ENCODE measurements around the gene GPM6B.

Gene GPM6B, protein sequence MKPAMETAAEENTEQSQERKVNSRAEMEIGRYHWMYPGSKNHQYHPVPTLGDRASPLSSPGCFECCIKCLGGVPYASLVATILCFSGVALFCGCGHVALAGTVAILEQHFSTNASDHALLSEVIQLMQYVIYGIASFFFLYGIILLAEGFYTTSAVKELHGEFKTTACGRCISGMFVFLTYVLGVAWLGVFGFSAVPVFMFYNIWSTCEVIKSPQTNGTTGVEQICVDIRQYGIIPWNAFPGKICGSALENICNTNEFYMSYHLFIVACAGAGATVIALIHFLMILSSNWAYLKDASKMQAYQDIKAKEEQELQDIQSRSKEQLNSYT

DNA sequence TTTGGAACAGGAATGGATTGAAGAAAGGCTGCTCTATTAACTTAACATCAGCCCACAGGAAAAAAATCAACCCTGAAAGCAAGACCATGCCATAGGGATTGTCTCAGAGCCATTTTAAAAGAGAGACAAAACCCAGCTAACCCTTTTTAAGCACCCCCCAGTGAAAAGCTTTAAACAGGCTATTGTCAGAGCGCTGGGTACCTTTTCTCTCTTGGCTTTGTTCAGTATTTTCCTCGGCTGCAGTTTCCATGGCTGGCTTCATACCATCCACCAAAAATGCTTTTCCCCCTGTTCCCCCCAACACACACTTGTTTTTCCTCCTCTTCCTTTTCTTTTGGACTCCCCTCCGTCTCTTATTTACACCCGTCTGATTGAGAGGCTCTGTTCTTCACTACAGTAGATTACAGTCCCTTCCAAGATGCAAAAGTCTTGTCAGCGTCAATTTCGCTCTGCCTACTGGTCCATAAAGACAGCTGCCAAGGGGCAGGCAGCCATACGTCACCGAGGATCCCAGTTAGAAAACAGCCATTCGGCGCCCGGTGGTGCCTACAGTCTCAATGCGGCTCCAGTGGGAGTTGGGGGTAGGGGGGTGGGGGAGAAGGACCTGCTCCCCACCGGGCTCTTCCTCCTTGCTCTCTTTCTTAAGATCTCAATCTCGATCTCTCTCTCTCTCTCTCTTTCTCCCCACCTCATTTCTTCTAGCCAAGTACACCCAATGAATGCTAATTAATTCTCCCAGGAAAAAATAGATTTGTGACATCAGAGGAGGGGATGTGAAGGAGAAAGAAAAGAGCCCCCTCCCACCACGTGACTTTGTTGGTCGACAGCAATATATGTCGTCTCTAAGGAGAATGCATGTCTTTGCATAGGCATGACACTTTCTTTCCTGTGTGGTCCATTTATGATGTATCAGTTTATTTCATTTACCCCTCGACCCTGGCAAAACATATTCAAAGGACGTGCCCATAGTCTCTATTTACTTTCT, at the start of gene GPM6B:
GPM6B (minus strand) TSS at position 451 of the 985 bp plus-strand sequence; CDS start at position 262, 189 bp downstream.
- no peak for DNase-seq (ENCODE audit: low read depth in 1 of 2, low spot score in 1 of 2)

DNA sequence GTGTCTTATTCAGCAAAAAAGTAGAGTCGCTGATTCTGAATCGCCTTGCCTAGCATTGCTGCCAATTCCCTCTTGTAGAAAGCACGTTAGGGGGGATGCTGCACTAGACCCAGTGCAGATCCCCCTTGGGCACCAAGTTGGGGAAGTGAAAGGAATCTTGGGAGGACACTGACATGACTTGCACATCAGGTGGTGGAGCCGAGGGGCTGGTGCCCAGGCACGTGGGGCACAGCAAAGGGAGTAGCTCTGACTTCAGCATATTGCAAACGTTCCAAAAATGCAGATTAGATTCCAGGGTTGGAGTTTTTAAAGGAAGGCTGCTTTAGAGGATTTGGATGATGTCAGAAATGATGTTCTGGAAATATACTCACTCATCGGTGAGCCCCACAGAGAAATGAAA, 47.4 kb upstream of the GPM6B start:
- DNase-seq (ENCODE audit: low read depth in 1 of 2, low spot score in 1 of 2) = no peak

DNA sequence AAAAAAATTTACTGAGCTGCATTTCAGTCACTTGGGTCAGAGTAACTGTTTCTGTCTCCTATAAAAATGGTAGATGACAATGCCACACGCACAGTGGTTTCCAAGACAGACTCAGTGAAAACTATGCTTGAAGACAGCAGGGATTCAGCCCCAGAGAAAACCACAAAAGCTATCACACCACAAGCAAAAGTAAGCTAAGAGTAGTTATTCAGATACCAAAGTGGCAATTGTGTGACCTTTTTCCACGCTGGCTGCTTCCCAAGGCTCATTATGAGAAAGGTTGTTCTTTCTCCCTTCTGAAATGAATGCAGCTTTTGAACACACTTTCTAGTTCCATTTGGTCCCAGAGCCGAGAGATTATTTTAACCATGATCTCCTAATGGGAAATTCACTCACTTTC, 46.4 kb upstream of the GPM6B start:
- DNase-seq (ENCODE audit: low read depth in 1 of 2, low spot score in 1 of 2) = no peak

DNA sequence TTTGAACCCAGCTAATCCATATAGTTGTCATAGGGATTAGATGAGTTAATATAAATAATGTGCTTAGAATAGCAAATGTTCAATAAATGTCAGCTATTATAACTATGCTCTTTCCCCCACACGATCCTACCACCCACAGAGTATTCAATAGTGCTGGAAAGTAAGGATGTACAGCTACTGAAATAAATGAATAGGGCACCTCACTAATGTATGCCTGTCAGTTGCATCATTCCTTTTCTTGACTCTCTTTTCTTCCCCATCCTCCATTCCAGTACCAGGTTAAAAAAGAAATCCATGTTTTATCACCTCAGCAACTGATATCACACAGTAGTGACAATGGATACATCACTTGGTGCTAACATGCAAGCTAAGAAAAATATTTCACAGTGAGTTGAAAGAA, 42.8 kb upstream of the GPM6B start:
- DNase-seq (ENCODE audit: low read depth in 1 of 2, low spot score in 1 of 2) = no peak

DNA sequence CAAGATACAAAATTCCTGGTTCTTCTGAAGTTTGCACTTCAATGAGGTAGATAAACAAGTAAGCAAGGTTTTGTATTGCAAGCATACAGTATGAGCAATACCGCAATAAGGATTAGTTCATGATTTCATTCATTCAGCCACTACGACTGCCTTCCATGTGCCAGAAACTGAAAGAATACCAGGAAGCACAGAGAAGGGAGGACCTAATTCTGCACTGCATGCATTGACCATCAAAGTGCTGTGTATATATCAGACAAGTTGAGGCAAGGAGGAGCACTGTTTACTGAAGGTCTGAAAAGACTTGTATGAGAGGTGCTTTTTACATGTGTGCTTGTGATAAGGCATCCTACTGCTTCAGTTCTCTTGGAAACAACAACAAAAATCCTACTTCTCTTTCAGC, 40.9 kb upstream of the GPM6B start:
- DNase-seq (ENCODE audit: low read depth in 1 of 2, low spot score in 1 of 2) = no peak

DNA sequence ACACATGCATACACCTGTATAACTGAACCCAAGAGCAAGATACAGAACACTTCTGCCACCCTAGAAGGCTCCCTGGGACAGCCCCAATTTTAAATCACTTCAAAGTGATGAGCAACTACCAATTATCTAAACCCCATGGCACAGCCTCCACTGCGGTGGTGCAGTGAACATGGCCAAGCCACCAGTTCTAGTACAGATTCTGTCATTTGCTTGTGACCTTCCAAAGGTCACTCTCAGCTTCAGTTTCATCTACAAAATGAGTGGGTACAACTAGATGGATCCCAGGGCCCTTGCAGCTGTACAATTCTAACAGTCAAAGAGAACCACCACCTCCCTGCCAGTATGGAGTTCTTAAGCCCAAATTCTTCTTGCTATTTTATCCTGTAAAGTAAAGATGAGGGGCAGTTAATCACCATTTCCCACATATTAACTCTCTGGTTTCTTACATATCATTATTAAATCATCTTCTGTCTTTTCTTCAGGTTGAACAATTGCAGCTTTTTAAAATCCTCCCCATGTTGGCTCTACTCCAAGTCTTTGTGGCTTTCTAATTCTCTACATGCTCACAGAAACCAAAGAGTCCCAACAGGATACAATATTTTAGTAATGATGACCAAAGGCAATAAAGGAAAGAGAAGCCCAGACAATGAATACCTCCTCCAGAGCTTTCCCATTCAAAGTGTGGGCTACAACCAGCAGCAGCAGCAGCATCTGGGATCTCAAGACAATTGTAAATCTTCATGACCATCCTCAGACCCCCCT, 39.0 kb upstream of the GPM6B start:
- DNase-seq (ENCODE audit: low read depth in 1 of 2, low spot score in 1 of 2) = no peak

DNA sequence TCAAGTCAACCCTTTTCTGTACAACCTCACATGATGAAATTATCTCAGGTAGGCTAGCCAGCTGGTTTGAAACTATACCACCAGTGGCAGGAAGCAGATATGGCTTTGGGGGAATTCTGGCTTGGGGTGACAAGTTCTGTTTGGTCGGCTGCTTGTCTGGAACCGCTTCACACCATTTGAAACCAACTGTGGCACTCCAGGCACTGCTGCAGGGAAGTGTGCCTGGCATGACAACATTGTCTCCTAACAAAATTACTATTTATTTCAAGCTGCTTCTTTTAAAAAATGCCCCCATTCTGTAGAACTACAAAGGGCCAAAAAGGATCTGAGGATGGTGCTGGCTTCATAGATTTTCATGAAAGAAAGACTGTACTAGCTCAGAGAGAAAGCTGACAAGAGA, 37.1 kb upstream of the GPM6B start:
- DNase-seq (ENCODE audit: low read depth in 1 of 2, low spot score in 1 of 2) = no peak

DNA sequence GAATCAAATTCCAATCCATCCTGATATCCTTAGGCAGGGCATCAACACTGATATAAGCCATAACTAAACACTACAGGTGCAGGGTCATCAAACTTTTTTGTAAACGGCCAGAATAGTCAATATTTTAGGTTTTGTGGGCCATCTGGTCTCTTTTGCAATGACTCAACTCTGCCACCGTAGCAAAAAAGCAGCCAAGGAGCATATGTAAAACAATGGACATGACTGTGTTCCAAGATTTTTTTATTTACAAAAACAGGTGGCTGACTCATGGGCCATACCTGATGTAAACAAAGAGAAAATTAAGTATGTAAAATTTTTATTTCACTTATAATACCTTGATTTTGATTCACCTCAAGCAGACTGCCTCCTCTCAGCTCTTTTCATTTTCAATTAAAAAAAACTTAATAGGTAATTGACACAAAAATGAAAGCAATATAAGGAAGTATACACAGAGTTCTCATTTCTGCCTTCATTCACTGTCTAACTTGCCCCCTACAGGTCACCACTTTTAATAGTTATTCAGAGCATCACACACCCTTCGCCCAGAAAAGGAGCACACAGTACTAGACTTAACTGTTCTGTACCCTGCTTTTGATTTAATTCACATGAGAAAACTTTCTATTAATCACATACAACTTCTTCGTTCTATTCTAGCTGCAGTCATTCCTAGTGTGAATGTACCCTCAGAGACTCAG, 35.3 kb upstream of the GPM6B start:
- no peak for DNase-seq (ENCODE audit: low read depth in 1 of 2, low spot score in 1 of 2)

DNA sequence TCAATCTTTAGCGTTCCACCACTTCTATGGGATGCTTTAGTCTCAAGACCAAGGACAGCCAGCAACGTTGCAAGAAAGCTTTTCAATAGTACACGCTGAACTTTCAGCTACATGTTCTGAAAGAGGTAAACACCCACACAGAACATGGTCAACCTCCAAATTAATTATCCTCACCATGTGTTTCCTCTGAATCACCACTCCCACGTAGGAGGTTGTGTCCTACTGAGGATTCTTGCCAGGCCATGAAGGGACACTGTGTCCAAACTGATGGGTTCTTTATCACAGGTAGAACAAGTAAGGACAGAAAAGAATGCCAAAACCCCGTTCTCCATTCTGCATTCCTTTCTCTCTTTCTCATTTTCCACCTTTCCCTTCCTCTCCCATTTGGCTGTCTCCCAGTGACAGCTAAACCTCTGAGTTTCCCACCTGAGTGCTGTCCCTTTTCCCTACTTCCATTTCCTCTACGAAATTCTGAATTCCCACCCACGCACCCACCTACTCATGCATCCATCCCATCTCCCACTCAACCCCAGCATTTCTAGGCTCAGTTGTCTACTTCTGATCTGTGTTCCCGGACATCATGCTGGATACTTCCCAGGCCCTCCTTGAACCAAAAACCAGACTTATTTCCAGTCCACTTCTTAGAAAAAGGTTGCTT, 29.0 kb upstream of the GPM6B start:
- no peak for DNase-seq (ENCODE audit: low read depth in 1 of 2, low spot score in 1 of 2)

DNA sequence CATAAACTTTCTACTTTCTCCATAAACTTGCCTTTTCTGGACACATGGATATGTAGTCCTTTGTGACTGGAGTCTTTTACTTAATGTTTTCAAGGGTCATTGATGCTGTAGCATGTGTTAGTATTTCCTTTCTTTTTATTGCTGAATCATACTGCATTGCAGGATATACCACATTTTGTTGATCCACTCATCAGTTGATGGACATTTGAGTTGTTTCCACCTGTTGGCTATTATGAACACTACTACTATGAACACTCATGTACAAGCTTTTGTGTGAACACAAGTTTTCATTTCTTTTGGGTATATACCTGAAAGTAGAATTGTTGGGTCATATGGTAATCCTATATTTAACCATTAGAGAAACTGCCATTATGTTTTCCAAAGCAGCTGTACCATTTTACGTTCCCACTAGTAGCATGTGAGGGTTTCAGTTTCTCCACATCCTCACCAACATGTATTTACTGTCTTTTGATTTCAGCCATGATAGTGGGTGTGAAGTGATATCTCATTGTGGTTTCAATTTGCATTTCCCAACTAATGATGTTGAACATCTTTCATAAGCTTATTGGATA, 26.3 kb upstream of the GPM6B start:
- DNase-seq (ENCODE audit: low read depth in 1 of 2, low spot score in 1 of 2) = no peak

DNA sequence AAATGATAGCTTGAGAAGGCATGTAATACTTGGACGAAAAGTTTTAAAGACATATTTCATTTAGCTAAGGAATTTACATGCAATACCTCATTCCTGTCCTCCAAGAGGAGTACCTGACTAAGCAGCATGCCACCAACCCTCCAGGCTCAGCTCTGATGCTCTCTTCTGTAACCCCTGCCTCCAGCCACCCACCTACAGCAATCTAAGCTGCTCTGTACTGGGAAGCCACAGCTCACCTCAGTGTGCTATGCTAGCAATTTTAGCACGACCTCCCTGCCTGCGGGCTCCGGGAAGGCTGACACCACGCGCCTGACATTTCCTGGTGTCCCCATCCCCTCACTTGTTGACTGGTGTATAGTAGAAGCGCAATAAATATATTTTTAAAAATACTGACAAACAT, 23.2 kb upstream of the GPM6B start:
- DNase-seq (ENCODE audit: low read depth in 1 of 2, low spot score in 1 of 2) = no peak

DNA sequence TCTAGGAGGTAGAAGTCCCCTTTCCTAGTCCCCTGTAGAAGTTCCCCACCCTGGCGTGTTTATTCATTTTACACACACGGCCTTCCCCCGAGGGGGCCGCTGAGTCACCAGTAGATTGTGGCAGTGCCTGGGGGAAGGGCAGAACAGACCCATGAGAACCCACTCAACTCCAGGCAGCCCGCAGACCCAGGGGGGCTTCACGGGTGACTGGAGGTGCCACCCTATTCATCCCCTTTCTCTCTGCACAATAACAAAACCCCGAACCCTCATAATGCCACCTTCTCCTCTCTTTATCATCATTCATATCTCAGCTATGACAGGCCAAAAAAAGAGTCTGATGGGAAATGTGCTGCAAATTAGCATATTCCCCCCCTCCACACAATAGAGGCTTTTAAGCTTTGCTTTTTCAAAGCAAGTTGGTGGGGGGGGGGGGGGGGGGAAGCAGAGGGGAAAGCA, 20.4 kb upstream of the GPM6B start:
- DNase-seq (ENCODE audit: low read depth in 1 of 2, low spot score in 1 of 2) = no peak

DNA sequence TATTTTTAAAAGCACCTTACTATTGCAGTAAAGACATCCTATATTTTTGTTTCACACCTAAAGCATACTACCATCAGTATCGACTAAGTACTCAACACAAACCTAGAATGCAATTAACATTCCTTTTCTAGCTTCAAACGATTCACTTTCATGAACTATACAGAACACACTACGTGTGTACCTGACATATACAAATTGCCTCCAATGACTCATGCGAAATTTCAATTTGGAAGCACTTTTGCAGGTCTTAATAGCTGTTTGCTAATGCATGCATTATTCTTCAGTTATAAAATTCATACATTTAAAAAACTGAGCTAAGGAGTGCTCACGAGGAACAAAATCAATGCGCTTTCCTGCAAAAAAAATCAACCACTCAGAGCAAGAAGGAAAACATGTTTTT, 19.7 kb upstream of the GPM6B start:
- no peak for DNase-seq (ENCODE audit: low read depth in 1 of 2, low spot score in 1 of 2)

DNA sequence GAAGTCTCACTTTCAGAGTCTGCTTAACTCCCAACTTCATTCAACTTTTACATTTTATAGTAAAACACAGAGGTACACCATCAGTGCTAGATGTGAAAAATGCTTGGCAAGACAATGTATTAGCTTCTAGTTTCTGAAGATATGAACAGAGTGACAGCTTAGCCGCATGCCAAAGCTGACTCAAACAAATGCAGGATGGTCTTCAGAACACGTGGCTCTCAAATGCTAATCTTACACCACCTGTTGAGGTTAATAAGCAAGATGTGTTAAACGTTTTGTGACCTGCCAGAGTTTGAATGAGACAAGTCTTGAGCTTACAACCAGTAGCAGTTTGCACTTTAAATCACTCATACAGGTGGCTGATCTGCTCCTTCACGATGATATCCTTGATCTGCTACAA, 18.9 kb upstream of the GPM6B start:
- no peak for DNase-seq (ENCODE audit: low read depth in 1 of 2, low spot score in 1 of 2)

DNA sequence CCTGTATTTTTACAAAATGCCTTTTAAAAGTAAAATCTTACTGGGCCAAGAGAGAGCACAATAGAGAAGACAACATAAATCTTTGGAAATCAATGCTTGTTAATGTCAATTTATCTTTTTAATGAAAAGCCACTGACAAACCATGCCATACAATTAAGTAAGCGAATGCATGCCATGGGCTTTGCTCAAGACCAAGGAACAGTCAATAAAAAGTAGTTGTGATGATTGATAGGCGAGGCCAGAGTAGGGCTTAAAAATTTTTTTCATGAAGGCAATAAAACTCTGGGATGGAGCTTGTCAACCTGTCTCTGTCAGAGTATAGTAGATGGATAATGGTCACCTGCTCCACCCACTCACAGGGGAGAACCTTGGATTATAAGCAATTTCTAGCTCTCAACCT, 17.5 kb upstream of the GPM6B start:
- DNase-seq (ENCODE audit: low read depth in 1 of 2, low spot score in 1 of 2) = no peak

DNA sequence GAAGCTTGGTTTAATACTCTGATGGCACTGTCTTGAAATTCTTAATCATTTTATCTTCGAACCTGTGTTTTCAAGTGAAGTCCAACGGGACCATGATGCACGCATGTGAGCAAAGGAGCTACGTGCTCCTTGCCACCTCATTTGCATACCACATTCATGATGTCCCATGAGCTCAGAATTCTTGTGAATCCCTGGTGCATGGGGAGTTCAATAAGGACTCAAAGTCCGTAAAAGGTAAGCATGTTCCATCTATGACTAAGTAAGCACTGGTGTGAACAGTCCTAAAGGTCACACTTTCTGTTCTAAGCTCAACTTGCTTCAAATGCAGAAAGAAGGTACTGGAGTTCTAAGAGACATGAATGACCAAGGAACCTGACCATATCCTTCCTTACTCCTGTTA, 13.1 kb upstream of the GPM6B start:
- no peak for DNase-seq (ENCODE audit: low read depth in 1 of 2, low spot score in 1 of 2)

DNA sequence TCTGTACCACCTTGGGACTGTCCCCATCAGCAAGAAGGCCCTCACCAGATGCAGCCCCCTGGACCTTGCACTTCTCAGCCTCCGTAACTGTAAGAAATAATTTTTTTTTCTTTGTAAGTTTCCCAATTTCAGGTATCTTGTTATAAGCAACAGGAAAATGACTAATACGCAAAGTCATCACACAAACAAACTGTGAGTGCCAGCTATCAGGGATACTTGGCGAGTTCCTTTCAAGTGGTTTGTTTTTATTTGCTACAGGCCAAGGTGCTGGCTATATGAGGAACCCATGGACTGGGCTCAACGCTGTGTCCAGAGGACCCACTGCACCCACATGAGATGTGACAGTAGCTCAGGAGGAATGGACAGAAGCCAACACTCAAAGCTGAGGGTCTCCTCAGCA, 11.5 kb upstream of the GPM6B start:
- DNase-seq (ENCODE audit: low read depth in 1 of 2, low spot score in 1 of 2) = no peak

DNA sequence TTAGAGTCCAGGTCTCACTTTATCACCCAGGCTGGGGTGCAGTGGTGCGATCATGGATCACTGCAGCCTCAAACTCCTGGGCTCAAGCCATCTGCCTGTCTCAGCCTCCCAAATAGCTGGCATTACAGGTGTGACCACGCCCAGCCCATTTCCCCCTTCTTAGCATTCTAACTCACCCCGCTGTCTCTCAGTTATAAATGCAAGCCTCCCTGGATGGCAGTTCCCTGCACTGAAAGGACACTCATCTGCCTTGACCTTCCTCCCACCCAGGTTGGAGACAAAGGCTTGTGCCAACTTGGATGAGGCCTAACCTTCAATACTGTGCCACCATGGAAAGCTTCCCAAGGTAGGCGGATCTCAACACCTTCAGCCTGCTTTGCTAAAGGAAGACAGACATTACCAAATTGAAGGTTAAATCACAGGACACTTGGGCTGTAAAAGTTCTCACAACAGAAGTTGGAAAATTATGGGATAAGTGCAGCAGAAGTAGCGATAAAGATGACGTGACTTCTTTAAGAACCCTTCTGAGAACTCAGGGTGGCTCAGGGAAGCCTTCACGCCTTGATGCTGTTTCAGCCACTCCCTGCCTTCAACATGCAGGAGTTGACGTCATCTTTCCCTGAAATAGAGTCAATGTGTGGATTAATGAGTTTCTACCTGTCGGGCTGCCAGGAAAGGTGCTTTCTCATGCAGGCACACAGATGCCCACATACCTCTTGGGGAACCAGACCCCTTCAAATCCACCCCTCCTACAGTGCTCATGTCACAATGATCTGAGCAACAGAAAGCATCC, 10.6 kb upstream of the GPM6B start:
- DNase-seq (ENCODE audit: low read depth in 1 of 2, low spot score in 1 of 2) = no peak

DNA sequence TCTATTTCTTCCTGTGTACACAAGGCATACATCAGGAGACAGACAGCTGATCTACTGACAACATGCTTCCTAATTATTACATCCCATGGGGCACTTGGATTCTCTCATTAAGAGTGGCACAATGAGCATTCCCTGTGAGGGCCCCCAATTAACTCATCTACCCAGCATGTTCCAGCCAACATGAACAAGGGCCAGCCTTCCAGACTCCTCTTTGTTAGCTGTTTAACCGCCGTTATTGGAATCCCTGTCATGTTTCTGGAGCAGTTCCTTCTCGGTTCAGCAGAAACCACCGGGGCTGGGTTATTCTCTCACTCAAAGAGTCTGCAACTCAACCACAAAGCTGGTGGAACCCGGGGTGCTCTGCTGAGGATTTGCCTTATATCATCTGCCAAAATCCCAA, 9.9 kb upstream of the GPM6B start:
- DNase-seq (ENCODE audit: low read depth in 1 of 2, low spot score in 1 of 2) = no peak

Measured in activated T-helper 1 cell treated with anti-CD3 and anti-CD28 coated beads, Interleukin-2, amount 50 U/mL, for 16 hours (primary cell).